GM12891 (cell line): ENCODE results near the gene CAPRIN1.

Source experiments
- DNase-seq: peaks from one replicate; pipeline ENCODE4 v3.0.0; 2011; ENCODE audit warnings: low spot score; ENCODE audit not compliant: insufficient read length
- FAIRE-seq: peaks from 2 replicates; lab custom pipeline; 2011; peaks lifted over from hg19 to GRCh38; lab: Jason Lieb, UNC
- PAX5 ChIP-seq: IDR thresholded peaks from 2 replicates; pipeline ENCODE4 v1.6.1; 2011; ENCODE audit warnings: low read length, moderate library complexity, mild to moderate bottlenecking; ENCODE audit not compliant: insufficient read depth, severe bottlenecking
- POLR2A ChIP-seq: IDR thresholded peaks from 2 replicates; pipeline ENCODE4 v1.6.1; 2011; ENCODE audit warnings: low read depth, low read length, control low read depth
- POLR2AphosphoS5 ChIP-seq: IDR thresholded peaks from 2 replicates; pipeline ENCODE4 v1.6.1; 2011; ENCODE audit warnings: low read depth, low read length, control low read depth
- POU2F2 ChIP-seq: IDR thresholded peaks from 2 replicates; pipeline ENCODE4 v1.6.1; 2011; ENCODE audit warnings: low read depth, mild to moderate bottlenecking, control low read depth, low read length, moderate library complexity
- SPI1 ChIP-seq: IDR thresholded peaks from 2 replicates; pipeline ENCODE4 v1.6.1; 2011; ENCODE audit warnings: low read depth, low read length, control low read depth
- TAF1 ChIP-seq: IDR thresholded peaks from 2 replicates; pipeline ENCODE4 v1.6.1; 2011; ENCODE audit warnings: low read depth, low read length, control low read depth

Gene CAPRIN1

GRCh38 chr11:34150494-34151151 is 99.1 kb downstream of the CAPRIN1 start:
- DNase-seq: no peak
- no peak for FAIRE-seq
- TF ChIP-seq SPI1 (no peak), PAX5 (no peak), POLR2A (no peak), POU2F2 (no peak), POLR2AphosphoS5 (no peak), TAF1 (no peak)
